ENCODE measurements around the gene PPARA.

GRCh38 chr22:46103664-46104063 is 46.7 kb upstream of the PPARA start:
- no peak for TF ChIP-seq GATA2 (IDR thresholded peaks at IDR 0.05; ENCODE audit: low read depth, low read length)
- no peak for TF ChIP-seq GATA3 (IDR thresholded peaks at IDR 0.05; ENCODE audit: low read depth, low read length)

Measured in SH-SY5Y (cell line).